ENCODE data around the gene PLET1. TPM values are rescaled to one million over a fixed set of nuclear protein-coding genes. Genes with fewer than 3 reads are reported as not detected.

The PLET1 gene
- total and polyA plus RNA-seq, 2 experiments from 2014 or later, result not detected

DNA sequence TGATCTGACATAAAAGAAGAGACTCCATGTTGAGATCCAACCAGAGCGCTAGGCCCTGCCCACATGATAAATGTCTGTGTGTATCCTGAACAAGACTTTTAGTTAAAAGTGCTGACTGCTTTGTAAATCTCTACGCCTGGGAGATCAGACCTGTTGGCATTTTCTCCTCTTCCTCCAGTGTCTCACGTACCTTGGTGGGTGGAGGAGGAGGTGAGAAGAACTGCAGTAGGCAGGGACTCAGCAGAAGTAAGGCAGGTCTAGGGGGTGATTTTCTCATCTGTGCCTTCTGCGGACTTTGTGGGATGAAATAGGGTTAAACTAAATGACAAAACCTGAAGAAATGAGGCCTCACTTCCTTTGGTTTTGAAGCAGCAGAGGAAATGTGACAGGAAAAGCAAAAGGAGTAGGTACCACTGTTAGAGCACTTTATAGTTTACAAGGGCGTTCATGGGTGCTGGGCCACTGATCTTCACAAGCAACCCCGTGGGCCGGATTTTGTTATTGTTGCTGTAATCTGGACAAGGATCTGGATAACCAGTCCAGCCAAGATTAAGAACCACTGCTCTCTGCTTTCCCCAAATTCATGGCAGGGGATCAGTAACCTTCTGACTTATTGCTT is 36.7 kb upstream of the PLET1 start:
- H3K4me2 ChIP-seq, result no peak overlapping the region
- H3K79me2 ChIP-seq, result no peaks in the 10 kb centered on the region
- H3K9me3 ChIP-seq (ENCODE audit: low read depth), result no peaks in the 10 kb centered on the region
- H3K36me3 ChIP-seq (replicated peaks; ENCODE audit: insufficient read depth, low read depth), result no peaks in the 10 kb centered on the region
- no peaks in the 10 kb centered on the region for H3K27me3 ChIP-seq
- H3K4me3 ChIP-seq, result no peak overlapping the region
- H4K20me1 ChIP-seq (ENCODE audit: insufficient read depth, poor library complexity, severe bottlenecking), result no peaks in the 10 kb centered on the region
- H3K4me1 ChIP-seq (ENCODE audit: insufficient read depth), result peaks cover 3% of the 10 kb centered on the region
- no peak overlapping the region for H3K27ac ChIP-seq
- no peak for TF ChIP-seq EZH2phosphoT487 (IDR thresholded peaks at IDR 0.05; ENCODE audit: low read depth, severe bottlenecking, unreplicated experiment)
- TF ChIP-seq EZH2 (IDR thresholded peaks at IDR 0.05; ENCODE audit: borderline replicate concordance), result no peak
- TF ChIP-seq, protein P1, sequence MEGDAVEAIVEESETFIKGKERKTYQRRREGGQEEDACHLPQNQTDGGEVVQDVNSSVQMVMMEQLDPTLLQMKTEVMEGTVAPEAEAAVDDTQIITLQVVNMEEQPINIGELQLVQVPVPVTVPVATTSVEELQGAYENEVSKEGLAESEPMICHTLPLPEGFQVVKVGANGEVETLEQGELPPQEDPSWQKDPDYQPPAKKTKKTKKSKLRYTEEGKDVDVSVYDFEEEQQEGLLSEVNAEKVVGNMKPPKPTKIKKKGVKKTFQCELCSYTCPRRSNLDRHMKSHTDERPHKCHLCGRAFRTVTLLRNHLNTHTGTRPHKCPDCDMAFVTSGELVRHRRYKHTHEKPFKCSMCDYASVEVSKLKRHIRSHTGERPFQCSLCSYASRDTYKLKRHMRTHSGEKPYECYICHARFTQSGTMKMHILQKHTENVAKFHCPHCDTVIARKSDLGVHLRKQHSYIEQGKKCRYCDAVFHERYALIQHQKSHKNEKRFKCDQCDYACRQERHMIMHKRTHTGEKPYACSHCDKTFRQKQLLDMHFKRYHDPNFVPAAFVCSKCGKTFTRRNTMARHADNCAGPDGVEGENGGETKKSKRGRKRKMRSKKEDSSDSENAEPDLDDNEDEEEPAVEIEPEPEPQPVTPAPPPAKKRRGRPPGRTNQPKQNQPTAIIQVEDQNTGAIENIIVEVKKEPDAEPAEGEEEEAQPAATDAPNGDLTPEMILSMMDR (IDR thresholded peaks at IDR 0.05; ENCODE audit: poor library complexity), result no peak
- WGBS (ENCODE audit: low lambda C conversion rate, missing lambda C conversion rate), result 83% methylated on average over 7 of the region's 7 CpGs
- H2AFZ ChIP-seq, result no peak overlapping the region
- DNase-seq (ENCODE audit: low spot score), result no peak
- H3K9me2 ChIP-seq (replicated peaks; ENCODE audit: insufficient read depth), result no peaks in the 10 kb centered on the region

DNA sequence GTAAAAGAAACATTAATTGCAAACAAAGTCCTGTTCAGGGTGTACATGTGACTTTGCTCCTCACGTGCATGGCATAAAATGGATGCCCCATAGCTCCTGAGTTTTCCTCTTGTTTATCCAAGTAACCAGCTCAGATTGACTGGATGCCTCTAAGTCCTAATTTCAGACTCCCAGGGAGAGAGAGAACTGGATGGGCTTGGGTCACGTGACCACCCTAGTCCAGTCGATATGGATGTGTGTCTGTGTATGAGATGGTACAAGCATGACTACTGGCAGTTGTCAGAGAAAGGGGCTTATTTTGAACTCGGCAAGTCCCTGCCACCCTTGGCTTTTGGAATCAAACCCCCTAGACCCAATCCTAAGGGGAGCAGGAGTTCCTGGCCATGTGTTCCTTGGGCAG is 35.4 kb upstream of the PLET1 start:
- DNase-seq (ENCODE audit: low spot score), result no peak
- Histone ChIP-seq H3K36me3 (replicated peaks; ENCODE audit: insufficient read depth, low read depth) (no peaks in the 10 kb centered on the region), H3K27ac (no peak overlapping the region), H3K9me2 (replicated peaks; ENCODE audit: insufficient read depth) (no peaks in the 10 kb centered on the region), H3K27me3 (no peaks in the 10 kb centered on the region), H2AFZ (no peak overlapping the region), H3K79me2 (no peaks in the 10 kb centered on the region), H3K9me3 (ENCODE audit: low read depth) (no peaks in the 10 kb centered on the region), H3K4me3 (no peak overlapping the region), H4K20me1 (ENCODE audit: insufficient read depth, poor library complexity, severe bottlenecking) (no peaks in the 10 kb centered on the region), H3K4me1 (ENCODE audit: insufficient read depth) (no peaks in the 10 kb centered on the region), H3K4me2 (no peak overlapping the region)
- TF ChIP-seq EZH2phosphoT487 (IDR thresholded peaks at IDR 0.05; ENCODE audit: low read depth, severe bottlenecking, unreplicated experiment) (no peak), EZH2 (IDR thresholded peaks at IDR 0.05; ENCODE audit: borderline replicate concordance) (no peak)
- TF ChIP-seq, protein P1 (IDR thresholded peaks at IDR 0.05; ENCODE audit: poor library complexity), result no peak
- 97% methylated on average over 4 of the region's 4 CpGs for WGBS (ENCODE audit: low lambda C conversion rate, missing lambda C conversion rate)

DNA sequence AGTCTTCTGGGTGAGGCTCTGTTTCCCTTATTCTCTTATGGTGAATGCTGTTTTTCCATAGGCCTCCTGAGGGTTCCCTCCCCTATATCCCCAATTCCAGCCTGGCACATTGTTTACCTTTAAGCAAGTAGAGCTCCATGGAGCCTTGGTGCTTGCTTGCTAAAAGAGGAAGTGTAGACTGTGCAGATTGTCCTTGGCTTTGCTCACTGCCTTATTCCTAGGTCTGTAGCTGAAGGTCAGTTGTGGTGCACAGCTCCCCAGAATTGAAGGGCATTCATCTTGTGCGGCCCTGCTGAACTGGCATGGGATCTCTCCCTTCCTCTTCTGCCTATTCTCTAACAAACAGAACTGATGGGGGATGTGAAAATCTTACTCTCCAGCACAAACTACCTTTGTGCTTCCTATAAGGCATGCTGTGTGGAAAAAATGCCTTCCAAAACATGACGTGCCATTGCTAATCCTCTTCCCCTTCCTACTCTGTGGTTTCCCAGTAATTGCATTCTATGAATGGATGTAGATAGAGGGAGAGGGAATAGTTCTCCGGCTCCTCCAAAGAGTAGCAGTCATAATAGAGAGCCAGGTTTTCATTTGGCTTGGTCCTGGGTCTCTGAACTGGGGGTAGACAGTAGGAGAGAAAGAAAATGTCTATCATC is 34.2 kb upstream of the PLET1 start:
- DNase-seq (ENCODE audit: low spot score), result no peak
- Histone ChIP-seq H2AFZ (no peak overlapping the region), H3K4me3 (no peak overlapping the region), H3K4me2 (no peak overlapping the region), H3K9me3 (ENCODE audit: low read depth) (no peaks in the 10 kb centered on the region), H3K36me3 (replicated peaks; ENCODE audit: insufficient read depth, low read depth) (no peaks in the 10 kb centered on the region), H3K79me2 (no peaks in the 10 kb centered on the region), H4K20me1 (ENCODE audit: insufficient read depth, poor library complexity, severe bottlenecking) (no peaks in the 10 kb centered on the region), H3K4me1 (ENCODE audit: insufficient read depth) (peaks cover under 1% of the 10 kb centered on the region), H3K9me2 (replicated peaks; ENCODE audit: insufficient read depth) (no peaks in the 10 kb centered on the region), H3K27ac (no peak overlapping the region), H3K27me3 (no peaks in the 10 kb centered on the region)
- 91% methylated on average over 3 of the region's 3 CpGs for WGBS (ENCODE audit: low lambda C conversion rate, missing lambda C conversion rate)
- TF ChIP-seq EZH2phosphoT487 (IDR thresholded peaks at IDR 0.05; ENCODE audit: low read depth, severe bottlenecking, unreplicated experiment), result no peak
- TF ChIP-seq, protein P1 (IDR thresholded peaks at IDR 0.05; ENCODE audit: poor library complexity), result no peak

Data from hepatocyte (in vitro differentiated cells).